IPS DF 19.7 (cell line): ENCODE data around the gene TEKT1.
"Not testable (repeated sequence)": the region's sequence is repeated elsewhere in the genome, so short reads cannot be mapped to it uniquely, and the experiment has no call there.

Source experiments
- DNase-seq: peaks from one replicate; pipeline ENCODE4 v3.0.0-alpha.2; 2013; ENCODE audit warnings: low read depth, low spot score

TEKT1 gene

GRCh38 chr17:6816368-6816767, 15.2 kb downstream of the TEKT1 start:
- DNase-seq: not testable (repeated sequence)

- DNase-seq: no peak
Observed at GRCh38 chr17:6815775-6816174, 15.8 kb downstream of the TEKT1 start.

GRCh38 chr17:6812295-6812694, 19.2 kb downstream of the TEKT1 start:
- no peak for DNase-seq

GRCh38 chr17:6811510-6811909, 20.0 kb downstream of the TEKT1 start:
- no peak for DNase-seq

- no peak for DNase-seq
Observed at GRCh38 chr17:6800422-6801027, 31.0 kb downstream of the TEKT1 start.

GRCh38 chr17:6799738-6800137, 31.8 kb downstream of the TEKT1 start:
- DNase-seq: no peak

- no peak for DNase-seq
Observed at GRCh38 chr17:6797718-6798351, 33.7 kb downstream of the TEKT1 start.

GRCh38 chr17:6796887-6797490, 34.5 kb downstream of the TEKT1 start:
- no peak for DNase-seq

GRCh38 chr17:6796017-6796886, 35.3 kb downstream of the TEKT1 start:
- no peak for DNase-seq

GRCh38 chr17:6793748-6794493, 37.6 kb downstream of the TEKT1 start:
- no peak for DNase-seq

- no peak for DNase-seq
Observed at GRCh38 chr17:6789146-6789545, 42.4 kb downstream of the TEKT1 start.

- no peak for DNase-seq
Observed at GRCh38 chr17:6787081-6787693, 44.3 kb downstream of the TEKT1 start.

GRCh38 chr17:6786618-6787017, 44.9 kb downstream of the TEKT1 start:
- no peak for DNase-seq

- DNase-seq: no peak
Observed at GRCh38 chr17:6782244-6782643, 49.3 kb downstream of the TEKT1 start.

- no peak for DNase-seq
Observed at GRCh38 chr17:6780886-6781285, 50.6 kb downstream of the TEKT1 start.

GRCh38 chr17:6780001-6780400, 51.5 kb downstream of the TEKT1 start:
- DNase-seq: no peak

GRCh38 chr17:6779411-6779810, 52.1 kb downstream of the TEKT1 start:
- no peak for DNase-seq

GRCh38 chr17:6775871-6776405, 55.6 kb downstream of the TEKT1 start, which contains the start of gene FBXO39:
Gene FBXO39 (plus strand): TSS chr17:6776215. CDS start chr17:6779869, 3,654 bp downstream.
- DNase-seq: no peak

GRCh38 chr17:6774906-6775305, 56.6 kb downstream of the TEKT1 start:
- not testable (repeated sequence) for DNase-seq

- DNase-seq: no peak
Observed at GRCh38 chr17:6772016-6772415, 59.5 kb downstream of the TEKT1 start.

- DNase-seq: no peak
Observed at GRCh38 chr17:6768447-6768846, 63.1 kb downstream of the TEKT1 start.
